Prostate gland (tissue), 2 donors: ENCODE results near the gene EIF2B2. TPM values are rescaled to one million over a fixed set of nuclear protein-coding genes. Genes with fewer than 3 reads are reported as not detected.

Source experiments
- DNase-seq: peaks from one replicate; pipeline ENCODE4 v3.0.0-alpha.2; 2019; ENCODE audit warnings: low spot score
- H3K27ac ChIP-seq, 2 donors: fragments of 200-600 bp; sonication (generic); 2 replicates each; pipeline ENCODE4 v1.5.1; 2017 to 2019
- H3K27me3 ChIP-seq: fragments of 200-600 bp; sonication (generic); replicated peaks from 2 replicates; pipeline ENCODE4 v1.5.1; 2019; ENCODE audit not compliant: insufficient read depth
- H3K36me3 ChIP-seq, 2 donors: fragments of 200-600 bp; sonication (generic); 1 replicate in 1 of 2; 2 replicates in 1 of 2; pipeline versions ENCODE4 v1.5.1 to v1.8.1; 2017 to 2019
- H3K4me1 ChIP-seq: fragments of 200-600 bp; sonication (generic); replicated peaks from 2 replicates; pipeline ENCODE4 v1.5.1; 2019
- H3K4me3 ChIP-seq, 2 donors: fragments of 200-600 bp; sonication (generic); 2 replicates each; pipeline ENCODE4 v1.5.1; 2017 to 2019
- H3K9me3 ChIP-seq: fragments of 200-600 bp; sonication (generic); 2 replicates; pipeline ENCODE4 v1.5.1; 2017
- CTCF ChIP-seq, 4 experiments: fragments of 200-600 bp in 2 of 4; fragments of 450-650 bp in 2 of 4; sonication (generic) in 2 of 4; IDR thresholded peaks; 1 replicate in 3 of 4; 2 replicates in 1 of 4; pipeline ENCODE4 v1.5.1; 2016 to 2019; ENCODE audit warnings: antibody characterized with exemption in 4 of 4, mild to moderate bottlenecking in 2 of 4, moderate library complexity in 2 of 4
- POLR2A ChIP-seq: fragments of 450-650 bp; IDR thresholded peaks from one replicate; pipeline ENCODE4 v1.6.1; 2016; ENCODE audit warnings: antibody characterized with exemption, mild to moderate bottlenecking
- POLR2AphosphoS5 ChIP-seq: sonication (generic); formaldehyde crosslinking; IDR thresholded peaks from one replicate; pipeline ENCODE4 v1.6.1; 2017; ENCODE audit warnings: antibody characterized with exemption
- WGBS: methylation state at CpG from one replicate; pipeline ENCODE4 v1.1.5; 2018; 5-methylcytosine and 5-hydroxymethylcytosine counted together
- intact Hi-C: fragments of 100-400 bp; cut with DNase I; formaldehyde crosslinking; loops from one replicate; pipeline ENCODE4 v1.14.2; 2022
- total RNA-seq, 2 donors: library from RNA; depleted of rRNA; stranded (reverse); fragments of >200 nt; gene quantifications; one replicate each; pipeline ENCODE4 v1.1.0, GENCODE V29; 2016

Gene EIF2B2
- total RNA-seq, 2 donors from 2014 or later = 43.9 to 60.4 TPM

GRCh38 chr14:74982661-74983060 is 20.1 kb upstream of the EIF2B2 start:
- Histone ChIP-seq H3K4me1 (no peaks in the 10 kb centered on the region), H3K36me3 (no peaks in the 10 kb centered on the region), H3K4me3 (no peak overlapping the region), H3K27ac (no peak overlapping the region), H3K9me3 (no peaks in the 10 kb centered on the region), H3K27me3 (no peaks in the 10 kb centered on the region)
- TF ChIP-seq POLR2A (no peak), POLR2AphosphoS5 (no peak), CTCF (IDR thresholded peaks at IDR 0.05) (no peak)
- intact Hi-C loops = no loop called here
- WGBS = 89% methylated on average over 4 of the region's 4 CpGs
- DNase-seq = no peak

DNA sequence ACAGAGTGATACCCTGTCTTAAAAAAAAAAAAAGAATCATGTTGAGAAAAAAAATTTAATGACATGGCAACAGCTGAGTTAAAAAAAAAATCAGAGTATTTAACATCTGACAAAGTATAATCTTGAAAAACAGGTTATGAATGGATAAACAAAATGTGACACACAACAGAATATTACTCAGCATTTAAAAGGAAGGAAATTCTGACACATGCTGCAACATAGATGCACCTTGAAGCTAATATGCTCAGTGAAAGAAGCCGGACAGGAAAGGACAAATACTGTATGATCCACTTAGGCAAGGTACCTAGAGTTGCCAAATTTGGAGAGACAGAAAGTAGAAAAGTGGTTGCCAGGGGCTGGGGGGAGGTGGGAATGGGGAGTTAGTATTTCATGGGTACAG is 19.4 kb upstream of the EIF2B2 start:
- no peak for DNase-seq
- Histone ChIP-seq H3K4me3 (no peak overlapping the region), H3K4me1 (no peaks in the 10 kb centered on the region), H3K27ac (no peak overlapping the region), H3K27me3 (no peaks in the 10 kb centered on the region), H3K9me3 (no peaks in the 10 kb centered on the region), H3K36me3 (no peaks in the 10 kb centered on the region)
- WGBS = 75% methylated on average over 1 of the region's 1 CpG
- TF ChIP-seq POLR2AphosphoS5 (no peak), CTCF (IDR thresholded peaks at IDR 0.05) (no peak), POLR2A (no peak)
- intact Hi-C loops = no loop called here

DNA sequence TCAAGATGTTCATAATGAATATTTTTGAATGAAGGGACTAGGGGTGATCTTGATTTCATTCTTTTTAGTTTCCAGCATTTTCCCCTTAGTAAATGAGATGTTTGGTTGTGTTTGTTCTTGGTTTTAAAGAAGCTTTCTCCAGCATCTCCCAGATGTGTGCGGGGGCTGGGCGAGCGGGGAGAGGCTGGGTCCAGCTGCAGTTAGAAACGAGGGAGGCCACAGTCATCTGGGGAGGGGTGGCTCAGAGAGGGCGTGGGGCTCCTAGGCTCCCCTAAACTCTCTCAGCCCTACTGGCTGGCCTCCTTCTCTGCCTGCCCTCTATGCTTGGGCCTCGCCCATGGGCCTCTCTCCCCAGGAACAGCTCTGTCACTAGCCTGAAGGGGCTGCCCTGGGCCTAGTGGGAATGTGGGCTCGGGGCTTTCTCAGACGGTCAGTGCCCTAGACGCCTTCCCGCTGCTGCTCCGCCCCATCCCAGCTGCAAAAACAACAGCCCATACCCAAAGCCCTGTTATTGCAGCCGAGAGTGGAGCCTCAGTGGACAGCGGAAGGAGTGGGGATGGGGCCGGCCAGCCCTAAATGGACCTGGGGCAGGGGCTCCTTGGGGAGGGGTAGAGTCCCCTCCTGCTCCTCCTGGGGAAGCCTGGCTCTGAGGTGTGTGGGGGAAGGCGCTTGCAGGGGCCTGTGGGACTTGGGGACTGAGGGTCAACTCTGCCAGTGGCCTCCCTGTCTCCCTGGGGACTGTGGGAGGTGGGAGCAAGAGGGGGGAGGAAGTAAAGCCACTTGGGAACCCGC is 18.3 kb upstream of the EIF2B2 start:
- intact Hi-C loops = no loop called here
- Histone ChIP-seq H3K9me3 (no peaks in the 10 kb centered on the region), H3K4me3 (no peak overlapping the region), H3K36me3 (no peaks in the 10 kb centered on the region), H3K27ac (no peak overlapping the region), H3K27me3 (no peaks in the 10 kb centered on the region), H3K4me1 (no peaks in the 10 kb centered on the region)
- no peak for TF ChIP-seq CTCF (IDR thresholded peaks at IDR 0.05)
- TF ChIP-seq POLR2AphosphoS5 = no peak
- no peak for TF ChIP-seq POLR2A
- no peak for DNase-seq
- 83% methylated on average over 16 of the region's 16 CpGs for WGBS

- no peak for DNase-seq
- Histone ChIP-seq H3K36me3 (no peaks in the 10 kb centered on the region), H3K4me1 (no peaks in the 10 kb centered on the region), H3K27me3 (no peaks in the 10 kb centered on the region), H3K9me3 (no peaks in the 10 kb centered on the region), H3K27ac (no peak overlapping the region), H3K4me3 (no peak overlapping the region)
- TF ChIP-seq POLR2AphosphoS5 (no peak), POLR2A (no peak), CTCF (IDR thresholded peaks at IDR 0.05) (no peak)
- 85% methylated on average over 9 of the region's 10 CpGs for WGBS
- intact Hi-C loops = no loop called here
Observed at GRCh38 chr14:74985028-74985310, 17.8 kb upstream of the EIF2B2 start.

DNA sequence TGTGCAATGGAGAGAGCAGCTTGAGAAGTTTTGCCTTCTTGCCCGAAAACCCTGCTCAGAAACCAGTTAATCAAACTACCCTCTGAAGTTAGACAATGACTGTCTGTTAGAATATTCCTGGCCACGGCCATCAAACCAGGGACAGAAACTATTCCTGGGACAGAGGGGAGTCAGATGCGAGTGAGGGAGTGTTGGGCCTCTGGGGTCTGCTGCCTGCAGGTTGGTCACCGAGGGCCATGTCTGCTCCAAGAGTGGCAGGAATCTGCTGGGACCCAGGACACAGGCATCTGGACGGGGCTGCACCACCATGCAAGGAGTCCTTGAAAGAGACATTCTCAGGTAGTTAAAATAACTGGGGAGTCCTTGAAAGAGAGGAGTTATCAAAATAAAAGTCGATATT is 16.9 kb upstream of the EIF2B2 start:
- H3K4me1 ChIP-seq = no peaks in the 10 kb centered on the region
- TF ChIP-seq POLR2AphosphoS5 (no peak), CTCF (IDR thresholded peaks at IDR 0.05) (no peak), POLR2A (no peak)
- intact Hi-C loops = no loop called here
- H3K27me3 ChIP-seq = no peaks in the 10 kb centered on the region
- DNase-seq = no peak
- no peak overlapping the region for H3K27ac ChIP-seq
- no peak overlapping the region for H3K4me3 ChIP-seq
- H3K9me3 ChIP-seq = no peaks in the 10 kb centered on the region
- no peaks in the 10 kb centered on the region for H3K36me3 ChIP-seq
- WGBS = 88% methylated on average over 6 of the region's 6 CpGs
